Gastroesophageal sphincter (tissue), 3 donors: ENCODE results near the gene RNF224.

Source experiments
- EP300 ChIP-seq: sonication (generic); formaldehyde crosslinking; IDR thresholded peaks from one replicate; pipeline ENCODE4 v1.6.1; 2017; ENCODE audit warnings: antibody characterized with exemption, mild to moderate bottlenecking
- POLR2A ChIP-seq, 2 donors: fragments of 450-650 bp; IDR thresholded peaks; one replicate each; pipeline ENCODE4 v1.6.1; 2017; ENCODE audit warnings: antibody characterized with exemption in 2 of 2, mild to moderate bottlenecking in 2 of 2, moderate library complexity in 1 of 2
- TF ChIP-seq, protein P1 (sequence below), 4 experiments: fragments of 200-600 bp in 2 of 4; fragments of 450-650 bp in 2 of 4; sonication (generic) in 1 of 4; IDR thresholded peaks; one replicate each; pipeline ENCODE4 v1.5.1; 2017 to 2019; ENCODE audit warnings: antibody characterized with exemption in 4 of 4, mild to moderate bottlenecking in 2 of 4, moderate library complexity in 2 of 4

DNA sequence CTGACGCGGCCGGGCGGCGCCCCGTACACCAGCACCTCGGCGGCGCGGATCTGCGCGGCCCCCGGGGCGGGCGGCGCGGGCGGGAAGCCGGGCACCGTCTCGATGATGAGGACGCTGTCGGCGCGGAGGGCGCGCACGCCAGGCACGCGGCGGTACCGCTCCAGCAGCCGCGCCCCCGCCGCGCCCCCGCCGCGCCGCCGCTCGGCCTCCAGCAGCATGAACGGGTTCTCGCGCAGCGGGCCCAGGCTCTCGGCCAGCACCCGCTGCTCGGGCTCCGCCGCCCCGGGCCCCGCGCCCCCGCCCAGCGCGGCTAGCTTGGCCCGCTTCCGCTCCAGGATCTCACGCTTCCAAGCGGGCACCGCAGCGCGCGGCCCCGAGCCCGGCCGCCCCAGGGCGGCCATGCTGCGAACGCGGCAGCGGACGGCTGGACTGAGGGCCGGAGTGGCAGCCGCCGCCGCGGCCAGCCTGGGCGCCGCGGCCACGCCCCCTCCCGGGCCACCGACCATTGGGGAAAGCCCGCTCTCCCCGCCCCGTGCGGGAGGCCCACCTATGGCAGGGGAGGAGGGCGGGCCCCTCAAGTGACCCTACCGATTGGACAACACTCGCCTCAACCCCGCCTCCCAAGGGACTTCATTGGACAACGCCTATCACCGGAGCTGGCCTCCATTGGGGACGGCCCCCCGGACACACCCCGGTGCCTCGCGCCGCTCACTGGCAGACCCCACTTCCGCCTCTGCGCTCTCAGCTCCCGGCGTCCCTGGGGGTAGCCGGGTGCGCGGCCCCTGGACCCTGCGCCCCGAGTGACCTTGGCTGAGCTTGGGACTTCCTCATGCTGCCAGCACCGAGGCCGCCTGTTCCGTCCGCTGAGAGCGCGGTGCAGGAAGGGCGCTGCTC lies 26.7 kb upstream of the RNF224 start, which contains the start of gene TPRN:
- TF ChIP-seq POLR2A (IDR thresholded peaks at IDR 0.05), result peak; percentile 76 to 90
- TF ChIP-seq, protein P1, sequence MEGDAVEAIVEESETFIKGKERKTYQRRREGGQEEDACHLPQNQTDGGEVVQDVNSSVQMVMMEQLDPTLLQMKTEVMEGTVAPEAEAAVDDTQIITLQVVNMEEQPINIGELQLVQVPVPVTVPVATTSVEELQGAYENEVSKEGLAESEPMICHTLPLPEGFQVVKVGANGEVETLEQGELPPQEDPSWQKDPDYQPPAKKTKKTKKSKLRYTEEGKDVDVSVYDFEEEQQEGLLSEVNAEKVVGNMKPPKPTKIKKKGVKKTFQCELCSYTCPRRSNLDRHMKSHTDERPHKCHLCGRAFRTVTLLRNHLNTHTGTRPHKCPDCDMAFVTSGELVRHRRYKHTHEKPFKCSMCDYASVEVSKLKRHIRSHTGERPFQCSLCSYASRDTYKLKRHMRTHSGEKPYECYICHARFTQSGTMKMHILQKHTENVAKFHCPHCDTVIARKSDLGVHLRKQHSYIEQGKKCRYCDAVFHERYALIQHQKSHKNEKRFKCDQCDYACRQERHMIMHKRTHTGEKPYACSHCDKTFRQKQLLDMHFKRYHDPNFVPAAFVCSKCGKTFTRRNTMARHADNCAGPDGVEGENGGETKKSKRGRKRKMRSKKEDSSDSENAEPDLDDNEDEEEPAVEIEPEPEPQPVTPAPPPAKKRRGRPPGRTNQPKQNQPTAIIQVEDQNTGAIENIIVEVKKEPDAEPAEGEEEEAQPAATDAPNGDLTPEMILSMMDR (IDR thresholded peaks at IDR 0.05), result no peak
- TF ChIP-seq EP300, result no peak
